ENCODE measurements around the gene CYP3A7.

GRCh38 chr7:99767662-99768061, 32.7 kb upstream of the CYP3A7 start:
- no peak for TF ChIP-seq POLR2A (IDR thresholded peaks at IDR 0.05; ENCODE audit: low read length)
- TF ChIP-seq CTCF (IDR thresholded peaks at IDR 0.05) = no peak
- TF ChIP-seq SMC3 (IDR thresholded peaks at IDR 0.05) = no peak
- TF ChIP-seq HEYL (CRISPR knock-in tag; IDR thresholded peaks at IDR 0.05) = no peak
- TF ChIP-seq MAX (IDR thresholded peaks at IDR 0.05) = no peak

Data from A549 (cell line).